PC-9 (cell line): ENCODE results near the gene SIK3. TPM values are rescaled to one million over a fixed set of nuclear protein-coding genes. Genes with fewer than 3 reads are reported as not detected.

Experiments
- BruUV-seq: library from RNA; stranded (reverse); fragments of 400-500 nt; replicated peaks from 2 replicates; lab custom pipeline; 2021; lab: Mats Ljungman, UMichigan
- CTCF ChIA-PET: fragments of 300-600 bp; sonication (Branson Sonifier 250); formaldehyde crosslinking; loops from one replicate; lab custom pipeline; 2022; ENCODE audit warnings: antibody characterized with exemption; lab: Charles Lee
- POLR2A ChIA-PET: fragments of 300-600 bp; sonication (Branson Sonifier 250); formaldehyde crosslinking; loops from one replicate; lab custom pipeline; 2022; ENCODE audit warnings: antibody characterized with exemption; ENCODE audit not compliant: unreplicated experiment; lab: Charles Lee
- DNase-seq, 2 experiments: peaks; one replicate each; pipeline versions ENCODE4 v3.0.0 to v3.0.0-alpha.2; 2015 to 2022; ENCODE audit warnings: mixed read lengths in 1 of 2
- H2AFZ ChIP-seq: fragments of 200-600 bp; sonication (generic); 2 replicates; pipeline ENCODE4 v1.8.1; 2017; ENCODE audit warnings: antibody characterized with exemption
- H3F3A ChIP-seq: fragments of 200-600 bp; sonication (generic); 2 replicates; pipeline ENCODE4 v1.8.1; 2017; ENCODE audit warnings: antibody characterized with exemption, mild to moderate bottlenecking, low read depth; ENCODE audit not compliant: insufficient read depth
- H3K27ac ChIP-seq: fragments of 200-600 bp; sonication (generic); 2 replicates; pipeline ENCODE4 v1.6.1; 2016; ENCODE audit warnings: mixed run types
- H3K27me3 ChIP-seq: fragments of 200-600 bp; sonication (generic); 2 replicates; pipeline ENCODE4 v1.6.1; 2016; ENCODE audit warnings: low read depth, mixed run types; ENCODE audit not compliant: insufficient read depth
- H3K36me3 ChIP-seq: fragments of 200-600 bp; sonication (generic); 2 replicates; pipeline ENCODE4 v1.6.1; 2016; ENCODE audit warnings: low read depth, mixed run types
- H3K4me1 ChIP-seq: fragments of 200-600 bp; sonication (generic); replicated peaks from 2 replicates; pipeline ENCODE4 v1.6.1; 2016; ENCODE audit warnings: mixed run types; ENCODE audit not compliant: insufficient read depth
- H3K4me2 ChIP-seq: fragments of 200-600 bp; sonication (generic); 2 replicates; pipeline ENCODE4 v1.6.1; 2017; ENCODE audit warnings: mixed run types
- H3K4me3 ChIP-seq: fragments of 200-600 bp; sonication (generic); 2 replicates; pipeline ENCODE4 v1.6.1; 2016; ENCODE audit warnings: mixed run types
- H3K79me2 ChIP-seq: fragments of 200-600 bp; sonication (generic); 2 replicates; pipeline ENCODE4 v1.6.1; 2017; ENCODE audit warnings: low read depth, mixed run types
- H3K9me2 ChIP-seq: fragments of 200-600 bp; sonication (generic); 2 replicates; pipeline ENCODE4 v1.8.1; 2017; ENCODE audit warnings: mild to moderate bottlenecking; ENCODE audit not compliant: insufficient read depth
- H3K9me3 ChIP-seq: fragments of 200-600 bp; sonication (generic); 2 replicates; pipeline ENCODE4 v1.8.1; 2016; ENCODE audit warnings: low read depth; ENCODE audit not compliant: insufficient read depth
- H4K20me1 ChIP-seq: fragments of 200-600 bp; sonication (generic); 2 replicates; pipeline ENCODE4 v1.8.1; 2017; ENCODE audit not compliant: insufficient read depth
- CTCF ChIP-seq: fragments of 200-600 bp; sonication (generic); conservative IDR thresholded peaks from 2 replicates; pipeline ENCODE4 v1.6.1; 2017; ENCODE audit warnings: mixed run types, antibody characterized with exemption, mild to moderate bottlenecking, moderate library complexity
- EZH2 ChIP-seq: fragments of 200-600 bp; sonication (generic); IDR thresholded peaks from 2 replicates; pipeline ENCODE4 v1.8.0; 2017; ENCODE audit warnings: antibody characterized with exemption, low read depth
- intact Hi-C: fragments of 100-400 bp; cut with micrococcal nuclease; formaldehyde crosslinking; loops from one replicate; pipeline ENCODE4 v1.10.0; 2022; ENCODE audit not compliant: unreplicated experiment
- total RNA-seq: library from RNA; stranded (reverse); gene quantifications from 2 replicates; pipeline ENCODE4 v1.2.3, GENCODE V29; 2021

The SIK3 gene
- total RNA-seq, 1 experiment from 2014 or later = 30.2 TPM

GRCh38 chr11:116929414-116930090 lies 168.7 kb downstream of the SIK3 start:
- H3K27ac ChIP-seq = no peak overlapping the region

DNA sequence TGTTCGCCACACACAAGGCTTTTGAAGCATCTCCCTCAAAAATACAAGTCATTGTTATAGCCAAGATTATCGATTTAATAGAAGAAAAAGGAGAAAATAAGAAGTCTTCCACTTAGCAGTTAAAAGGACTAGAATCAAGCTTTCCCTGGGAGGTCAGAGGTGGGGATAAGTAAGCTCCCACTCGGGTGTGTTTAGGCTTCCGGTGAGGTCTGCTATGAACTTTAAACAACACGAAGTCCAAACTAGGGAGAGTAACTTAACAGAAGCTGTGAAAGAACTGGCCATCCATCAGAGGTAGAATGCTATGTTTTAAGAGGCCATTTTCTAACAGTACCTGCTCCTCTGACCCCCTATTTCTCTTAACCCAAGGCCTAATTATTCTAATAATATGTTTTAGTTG lies 169.4 kb downstream of the SIK3 start:
- POLR2A ChIA-PET = no interaction called here
- Histone ChIP-seq H3K4me2 (no peak overlapping the region), H3K79me2 (no peaks in the 10 kb centered on the region)

More at GRCh38 chr11:116929414-116930090, 168.7 kb downstream of the SIK3 start:
- no peak overlapping the region for H3K4me3 ChIP-seq
- H3F3A ChIP-seq = no peaks in the 10 kb centered on the region; the same call in 1 of the 2 replicates
- intact Hi-C loops = no loop called here
- H3K9me2 ChIP-seq = no peaks in the 10 kb centered on the region
- H3K9me3 ChIP-seq = no peaks in the 10 kb centered on the region
- BruUV-seq = no TSS peak
- no peak for DNase-seq
- TF ChIP-seq CTCF (no peak), EZH2 (no peak)
- ChIA-PET POLR2A (no interaction called here), CTCF (no interaction called here)
- H3K79me2 ChIP-seq = no peaks in the 10 kb centered on the region
- H3K4me2 ChIP-seq = no peak overlapping the region
- no peaks in the 10 kb centered on the region for H4K20me1 ChIP-seq
- H2AFZ ChIP-seq = no peak overlapping the region
- H3K4me1 ChIP-seq = peaks cover 13% of the 10 kb centered on the region
- H3K27me3 ChIP-seq = no peaks in the 10 kb centered on the region
- H3K36me3 ChIP-seq = no peaks in the 10 kb centered on the region

DNA sequence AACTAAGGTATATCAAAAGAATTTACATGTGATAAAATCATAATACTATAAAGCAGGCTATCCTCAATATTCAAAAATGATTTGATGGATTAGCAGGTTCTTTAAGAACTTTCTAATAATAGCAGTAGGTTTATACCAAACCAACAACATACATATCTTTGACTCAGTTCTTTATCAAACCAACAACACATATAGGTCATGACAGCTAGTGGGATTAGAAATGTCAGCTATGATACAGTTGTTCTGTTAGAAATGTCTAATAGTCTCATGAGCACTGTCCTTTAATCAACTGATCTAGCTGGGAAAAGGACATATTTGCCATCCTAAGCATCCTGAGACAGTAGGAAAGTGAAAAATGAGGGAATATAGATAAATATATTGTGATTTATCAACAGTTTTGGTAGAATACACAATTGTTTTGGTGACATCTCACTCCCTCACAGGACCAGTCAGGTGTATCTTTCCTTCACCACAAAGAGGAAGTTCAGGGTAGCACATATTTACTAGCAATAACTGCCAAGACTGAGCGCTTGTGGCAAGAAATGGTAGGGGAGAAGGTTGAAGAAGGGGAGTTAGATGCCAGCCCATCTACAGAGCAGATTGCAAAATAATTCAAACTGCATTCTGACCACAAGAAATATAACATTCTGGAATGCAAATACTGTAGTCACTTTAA lies 170.0 kb downstream of the SIK3 start:
- Histone ChIP-seq H3K27me3 (no peaks in the 10 kb centered on the region), H3K4me3 (no peak overlapping the region), H3F3A (no peaks in the 10 kb centered on the region; the same call in 1 of the 2 replicates), H3K4me1 (peaks cover 13% of the 10 kb centered on the region), H3K9me2 (no peaks in the 10 kb centered on the region; the same call in 1 of the 2 replicates), H3K9me3 (no peaks in the 10 kb centered on the region), H3K27ac (no peak overlapping the region), H3K4me2 (no peak overlapping the region), H3K79me2 (no peaks in the 10 kb centered on the region), H3K36me3 (no peaks in the 10 kb centered on the region), H2AFZ (no peak overlapping the region), H4K20me1 (no peaks in the 10 kb centered on the region)
- ChIA-PET POLR2A (no interaction called here), CTCF (no interaction called here)
- intact Hi-C loops = no loop called here
- DNase-seq = no peak
- TF ChIP-seq EZH2 (no peak), CTCF (no peak)
- no TSS peak for BruUV-seq

More for the DNA sequence above, 169.4 kb downstream of the SIK3 start:
- no peak overlapping the region for H3K27ac ChIP-seq
- H3K4me1 ChIP-seq = peaks cover 13% of the 10 kb centered on the region
- no peak overlapping the region for H2AFZ ChIP-seq
- TF ChIP-seq EZH2 = no peak
- no peak for TF ChIP-seq CTCF
- no peak overlapping the region for H3K4me3 ChIP-seq
- no peaks in the 10 kb centered on the region for H3K9me2 ChIP-seq
- H3K9me3 ChIP-seq = no peaks in the 10 kb centered on the region
- DNase-seq = no peak
- H4K20me1 ChIP-seq = no peaks in the 10 kb centered on the region
- no peaks in the 10 kb centered on the region for H3K36me3 ChIP-seq
- no TSS peak for BruUV-seq
- CTCF ChIA-PET = no interaction called here
- intact Hi-C loops = no loop called here
- no peaks in the 10 kb centered on the region for H3K27me3 ChIP-seq
- no peaks in the 10 kb centered on the region; the same call in 1 of the 2 replicates for H3F3A ChIP-seq
